Fibroblast of skin of right biceps (primary cell): ENCODE measurements around the gene GPATCH8.

Experiments used
- DNase-seq: peaks from one replicate; pipeline ENCODE4 v3.0.0-alpha.2; 2013

GPATCH8 gene

GRCh38 chr17:44352828-44353671, 150.2 kb downstream of the GPATCH8 start:
- no peak for DNase-seq

DNA sequence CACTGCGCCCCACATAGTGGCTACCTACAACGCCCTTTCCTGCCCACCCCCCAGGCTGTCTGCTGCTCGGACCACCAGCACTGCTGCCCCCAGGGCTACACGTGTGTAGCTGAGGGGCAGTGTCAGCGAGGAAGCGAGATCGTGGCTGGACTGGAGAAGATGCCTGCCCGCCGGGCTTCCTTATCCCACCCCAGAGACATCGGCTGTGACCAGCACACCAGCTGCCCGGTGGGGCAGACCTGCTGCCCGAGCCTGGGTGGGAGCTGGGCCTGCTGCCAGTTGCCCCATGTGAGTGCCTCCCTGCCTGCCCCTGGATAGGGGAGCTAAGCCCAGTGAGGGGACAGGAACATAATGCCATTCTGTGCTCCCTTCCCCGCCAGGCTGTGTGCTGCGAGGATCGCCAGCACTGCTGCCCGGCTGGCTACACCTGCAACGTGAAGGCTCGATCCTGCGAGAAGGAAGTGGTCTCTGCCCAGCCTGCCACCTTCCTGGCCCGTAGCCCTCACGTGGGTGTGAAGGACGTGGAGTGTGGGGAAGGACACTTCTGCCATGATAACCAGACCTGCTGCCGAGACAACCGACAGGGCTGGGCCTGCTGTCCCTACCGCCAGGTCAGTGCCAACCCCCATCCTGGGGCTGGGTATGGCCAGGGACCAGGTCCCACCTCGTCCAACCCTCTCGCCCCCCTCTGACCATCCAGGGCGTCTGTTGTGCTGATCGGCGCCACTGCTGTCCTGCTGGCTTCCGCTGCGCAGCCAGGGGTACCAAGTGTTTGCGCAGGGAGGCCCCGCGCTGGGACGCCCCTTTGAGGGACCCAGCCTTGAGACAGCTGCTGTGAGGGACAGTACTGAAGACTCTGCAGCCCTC, 151.0 kb downstream of the GPATCH8 start:
- DNase-seq = no peak

DNA sequence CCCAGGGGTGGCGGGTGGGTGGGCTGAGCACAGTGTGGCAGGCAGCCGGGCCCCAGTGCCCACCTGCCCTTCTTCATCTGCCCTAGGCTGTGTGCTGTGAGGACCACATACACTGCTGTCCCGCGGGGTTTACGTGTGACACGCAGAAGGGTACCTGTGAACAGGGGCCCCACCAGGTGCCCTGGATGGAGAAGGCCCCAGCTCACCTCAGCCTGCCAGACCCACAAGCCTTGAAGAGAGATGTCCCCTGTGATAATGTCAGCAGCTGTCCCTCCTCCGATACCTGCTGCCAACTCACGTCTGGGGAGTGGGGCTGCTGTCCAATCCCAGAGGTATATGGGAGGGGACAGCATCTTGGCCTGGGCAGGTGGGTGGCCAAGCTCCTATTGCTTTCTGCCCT, 151.7 kb downstream of the GPATCH8 start:
- no peak for DNase-seq

GRCh38 chr17:44350733-44351226, 152.4 kb downstream of the GPATCH8 start:
- peak; percentile 50 for DNase-seq

DNA sequence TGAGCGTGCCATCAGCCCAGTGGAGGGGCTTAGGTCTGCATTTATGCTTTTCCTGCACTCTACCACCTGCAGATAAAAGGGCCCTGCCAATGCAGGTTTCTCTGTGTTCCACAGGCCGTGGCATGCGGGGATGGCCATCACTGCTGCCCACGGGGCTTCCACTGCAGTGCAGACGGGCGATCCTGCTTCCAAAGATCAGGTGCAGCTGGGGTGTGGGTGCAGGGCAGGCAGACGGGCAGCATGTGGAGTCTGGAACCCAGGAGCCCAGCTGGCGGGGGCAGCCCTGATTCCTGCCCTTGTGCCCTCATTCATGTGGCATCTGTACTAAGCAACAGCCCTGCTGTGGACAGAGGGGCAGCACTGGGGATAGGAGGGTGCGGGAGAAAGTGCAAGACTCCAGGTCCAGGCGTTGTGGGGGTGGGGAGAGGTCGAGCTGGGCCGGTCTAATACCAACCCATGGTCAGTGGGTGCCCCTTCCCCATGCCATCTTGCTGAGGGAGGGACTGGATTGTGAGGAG, 153.6 kb downstream of the GPATCH8 start:
- DNase-seq = no peak

DNA sequence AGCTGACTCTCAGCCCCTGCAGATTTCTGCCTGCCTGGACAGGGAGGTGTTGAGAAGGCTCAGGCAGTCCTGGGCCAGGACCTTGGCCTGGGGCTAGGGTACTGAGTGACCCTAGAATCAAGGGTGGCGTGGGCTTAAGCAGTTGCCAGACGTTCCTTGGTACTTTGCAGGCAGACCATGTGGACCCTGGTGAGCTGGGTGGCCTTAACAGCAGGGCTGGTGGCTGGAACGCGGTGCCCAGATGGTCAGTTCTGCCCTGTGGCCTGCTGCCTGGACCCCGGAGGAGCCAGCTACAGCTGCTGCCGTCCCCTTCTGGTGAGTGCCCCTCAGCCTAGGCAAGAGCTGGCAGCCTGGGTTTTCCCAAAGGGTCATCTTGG, 154.2 kb downstream of the GPATCH8 start:
- no peak for DNase-seq

- no peak for DNase-seq
Measured at GRCh38 chr17:44348234-44348987, 154.8 kb downstream of the GPATCH8 start.
